Measurements from ENCODE around the gene VPS4B.

The VPS4B gene

GRCh38 chr18:63344918-63345317 is 77.4 kb downstream of the VPS4B start:
- no peak overlapping the region for H3K27ac ChIP-seq
- no peak for TF ChIP-seq ZFX (IDR thresholded peaks at IDR 0.05)
- TF ChIP-seq CTCF (conservative IDR thresholded peaks at IDR 0.05) = no peak

- H3K27ac ChIP-seq = no peak overlapping the region
- TF ChIP-seq CTCF (conservative IDR thresholded peaks at IDR 0.05) = no peak
- no peak for TF ChIP-seq ZFX (IDR thresholded peaks at IDR 0.05)
Measured at GRCh38 chr18:63344263-63344662, 78.0 kb downstream of the VPS4B start.

- no peak for TF ChIP-seq ZFX (IDR thresholded peaks at IDR 0.05)
- peak; percentile 42 for TF ChIP-seq CTCF (conservative IDR thresholded peaks at IDR 0.05)
- no peak overlapping the region for H3K27ac ChIP-seq
Measured at GRCh38 chr18:63342206-63342605, 80.1 kb downstream of the VPS4B start.

DNA sequence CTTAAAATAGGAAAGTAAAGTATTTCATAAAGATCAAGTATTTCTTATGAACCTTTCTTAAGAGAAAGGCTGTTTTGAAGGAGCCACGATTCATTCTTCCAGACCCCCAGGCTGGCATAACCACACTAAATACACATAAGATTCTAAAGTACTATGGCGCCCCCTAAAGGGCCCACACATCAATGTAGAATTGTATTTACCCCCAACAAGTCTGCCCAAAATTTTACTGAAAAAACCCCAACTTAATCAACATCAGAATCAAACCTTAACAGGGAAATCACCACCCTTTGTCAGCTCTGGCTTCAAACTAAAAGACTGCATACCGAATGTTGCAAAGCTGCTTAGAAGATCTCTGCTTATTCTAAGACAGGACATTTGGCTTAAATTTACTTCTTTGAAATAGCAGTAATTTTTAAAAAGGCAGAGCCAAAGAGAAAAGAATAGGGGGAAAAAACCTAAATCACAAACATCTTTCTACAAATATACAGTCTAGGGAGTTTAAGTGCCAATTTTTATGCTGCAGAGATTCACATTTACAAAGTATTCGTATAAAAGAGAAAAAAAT is 82.3 kb downstream of the VPS4B start:
- no peak for TF ChIP-seq ZFX (IDR thresholded peaks at IDR 0.05)
- peak; percentile 56 for TF ChIP-seq CTCF (conservative IDR thresholded peaks at IDR 0.05)
- H3K27ac ChIP-seq = no peak overlapping the region
